Activated T-helper 9 cell treated with anti-CD3 and anti-CD28 coated beads, Interleukin-2, amount 50 U/mL, for 16 hours (primary cell): ENCODE results near the gene PRKN.

Experiments used
- DNase-seq: peaks from one replicate; pipeline ENCODE4 v3.0.0-alpha.2; 2020; ENCODE audit warnings: low read depth

Gene PRKN

DNA sequence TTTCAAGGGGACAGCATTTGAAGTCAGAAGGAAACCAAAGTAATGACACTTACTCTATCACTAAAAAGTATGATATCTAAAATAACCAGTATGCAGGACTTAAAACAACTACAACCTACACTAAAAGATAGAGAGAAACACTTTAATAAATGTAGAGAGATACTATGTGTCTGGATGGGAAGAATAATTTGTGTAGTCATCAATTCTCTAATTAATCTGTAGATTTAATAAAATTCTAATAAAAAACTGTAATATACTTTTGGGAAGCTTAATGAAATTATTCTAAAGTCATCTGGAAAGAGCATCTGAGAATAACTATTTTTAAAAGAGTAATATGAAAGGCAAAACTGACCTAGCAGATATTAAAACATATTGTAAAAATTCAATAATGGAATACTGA, 52.1 kb downstream of the PRKN start:
- no peak for DNase-seq

DNA sequence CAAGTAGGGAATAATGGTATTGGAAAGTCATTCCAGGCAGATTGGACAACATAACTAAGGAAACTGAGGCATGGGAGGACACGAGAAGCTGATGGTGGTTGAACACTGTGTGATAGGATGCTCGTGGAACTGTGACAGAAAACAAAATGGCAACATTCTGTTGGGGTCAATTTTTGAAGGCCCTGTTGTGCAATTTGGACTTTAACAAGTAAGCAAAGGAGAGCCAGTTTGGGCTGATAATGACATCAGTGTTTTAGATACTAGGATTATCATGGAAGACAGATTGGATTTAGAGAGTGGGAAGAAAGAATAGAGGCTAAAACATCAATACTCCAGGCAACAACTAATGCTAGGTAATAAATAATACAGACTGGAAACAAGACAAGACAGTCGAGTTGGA, 53.1 kb downstream of the PRKN start:
- no peak for DNase-seq

DNA sequence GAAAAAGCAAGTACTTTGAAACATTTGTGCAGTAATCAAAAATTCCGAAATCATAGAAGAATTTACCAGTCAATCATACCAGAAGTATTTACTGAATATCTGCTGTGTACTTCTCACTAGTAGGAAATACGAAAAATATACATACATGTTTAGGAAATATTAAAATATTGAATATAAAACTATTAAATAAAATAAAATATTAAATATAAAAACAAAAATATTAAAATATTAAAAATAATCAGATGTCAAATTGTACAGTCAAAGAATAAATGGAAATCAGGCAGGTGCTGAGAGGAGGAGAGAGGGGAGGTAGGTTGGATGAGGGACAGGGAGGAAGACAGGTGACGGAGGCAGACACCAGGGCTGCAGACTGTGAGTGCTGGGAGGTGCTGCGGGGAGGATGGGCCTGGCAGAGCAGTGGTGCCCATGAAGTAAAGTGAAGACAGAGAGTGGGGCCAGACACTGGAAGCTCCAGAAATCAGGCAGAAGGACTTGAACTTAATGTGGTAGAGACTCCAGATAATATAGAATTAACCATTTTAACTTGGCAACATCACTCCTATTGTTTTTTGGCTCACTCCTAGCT, 55.9 kb downstream of the PRKN start:
- no peak for DNase-seq

DNA sequence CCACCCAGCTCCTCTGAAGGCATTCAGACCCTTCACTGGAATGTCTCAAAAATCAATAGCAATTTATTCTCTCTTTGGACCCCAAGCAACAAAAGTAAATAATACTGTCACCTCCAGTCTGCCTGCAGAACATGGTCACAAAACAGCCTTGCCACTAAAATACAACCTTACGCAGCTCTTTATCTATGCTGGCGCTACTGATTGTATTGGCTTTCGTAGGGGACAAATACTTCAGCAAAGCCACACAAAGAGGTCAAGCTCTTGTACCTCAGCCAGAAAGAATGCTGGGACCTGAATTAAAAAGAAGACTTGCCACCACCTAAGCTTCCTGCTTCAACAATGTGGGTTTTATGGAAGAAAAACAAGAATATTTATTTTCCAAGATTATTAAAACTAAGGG, 57.2 kb downstream of the PRKN start:
- no peak for DNase-seq

DNA sequence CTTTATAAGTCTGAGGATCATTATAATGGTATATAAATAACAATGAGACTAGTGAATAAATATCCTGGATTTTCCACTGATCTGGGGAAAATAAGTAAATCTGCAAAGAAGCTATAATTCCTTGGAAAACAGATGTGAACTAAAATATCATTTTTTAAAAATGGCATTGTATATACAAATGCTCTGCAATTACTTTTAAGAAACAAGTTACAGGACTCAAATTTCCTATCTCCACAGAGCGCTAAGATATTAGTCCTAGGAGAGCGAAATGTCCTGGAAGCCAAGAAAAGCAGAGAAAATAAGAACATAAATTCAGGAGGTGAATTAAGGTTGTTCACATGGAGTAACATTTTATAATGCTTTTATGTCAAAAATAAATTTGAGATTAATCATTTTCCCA, 61.3 kb downstream of the PRKN start:
- DNase-seq, result no peak

DNA sequence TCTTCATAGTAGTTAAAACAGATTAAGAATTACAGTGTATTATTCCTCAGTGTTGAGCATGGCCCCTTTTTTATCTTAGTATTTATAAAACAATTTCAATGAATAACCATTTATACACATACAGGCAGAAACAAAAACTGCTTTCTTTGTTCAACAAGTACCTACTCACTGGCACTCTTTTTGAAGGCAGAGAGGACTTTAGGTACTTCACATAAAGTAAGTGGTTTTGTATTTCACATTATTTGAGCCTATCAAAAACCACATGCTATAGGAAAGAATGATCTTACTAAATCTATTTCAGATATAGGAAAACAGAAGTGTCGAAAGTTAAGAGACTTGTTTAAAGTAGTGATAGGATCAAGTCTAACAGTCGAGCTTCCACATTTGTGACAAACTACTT, 73.8 kb downstream of the PRKN start:
- DNase-seq, result no peak

DNA sequence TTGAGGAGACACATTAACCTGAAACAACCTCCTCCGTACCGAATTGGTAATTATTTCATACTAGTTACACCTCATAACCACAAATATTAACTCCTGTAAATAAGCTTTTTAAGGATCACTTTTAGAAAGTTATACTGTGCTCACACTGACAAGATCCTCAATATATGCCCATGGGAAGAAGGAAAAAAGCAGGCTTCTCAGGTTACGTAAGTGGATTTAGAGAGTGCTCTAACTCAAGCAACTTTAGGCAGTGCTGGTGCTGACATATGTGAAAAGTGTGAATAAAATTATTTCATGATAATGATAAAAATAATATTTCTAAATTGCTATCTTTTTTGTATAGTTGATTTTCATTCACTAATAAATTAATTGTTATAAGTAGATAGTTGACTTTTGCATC, 76.1 kb downstream of the PRKN start:
- no peak for DNase-seq

DNA sequence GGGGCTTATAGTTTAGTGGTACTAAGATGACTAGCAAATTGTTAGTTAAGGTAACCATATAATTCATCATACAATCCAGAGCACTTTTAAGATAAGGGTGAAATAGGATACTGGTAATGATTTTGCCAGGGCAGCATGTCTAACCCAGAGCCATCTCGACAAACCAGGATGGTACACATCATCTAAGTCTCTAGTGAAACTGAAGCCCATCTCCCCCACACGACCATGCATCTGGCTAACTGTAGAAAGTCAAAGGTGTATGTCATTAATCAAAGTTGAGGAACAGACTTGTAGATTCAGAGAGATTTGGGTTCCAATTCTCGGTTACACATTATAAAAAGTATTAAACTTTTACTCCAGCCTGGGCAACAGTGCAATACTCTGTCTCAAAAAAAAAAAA, 78.3 kb downstream of the PRKN start:
- no peak for DNase-seq

DNA sequence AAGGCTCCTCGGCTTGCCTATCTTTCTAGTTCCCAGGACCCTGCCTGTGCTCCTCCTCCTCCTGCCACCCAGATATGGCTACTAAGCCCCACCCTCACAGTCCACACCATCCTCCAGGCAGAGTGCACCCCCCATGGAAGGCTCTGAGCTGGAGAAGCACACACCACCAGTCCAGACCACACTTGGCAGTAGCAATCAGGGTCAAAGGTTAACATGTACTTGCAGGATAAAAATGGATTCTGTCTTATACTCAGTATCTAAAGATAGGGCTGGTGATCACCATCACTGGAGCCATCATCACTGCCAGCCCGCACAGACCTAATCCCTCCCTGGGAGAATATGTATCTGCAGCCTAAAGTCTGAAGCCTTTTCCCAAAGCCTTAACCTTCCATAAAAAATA, 83.4 kb downstream of the PRKN start:
- no peak for DNase-seq

DNA sequence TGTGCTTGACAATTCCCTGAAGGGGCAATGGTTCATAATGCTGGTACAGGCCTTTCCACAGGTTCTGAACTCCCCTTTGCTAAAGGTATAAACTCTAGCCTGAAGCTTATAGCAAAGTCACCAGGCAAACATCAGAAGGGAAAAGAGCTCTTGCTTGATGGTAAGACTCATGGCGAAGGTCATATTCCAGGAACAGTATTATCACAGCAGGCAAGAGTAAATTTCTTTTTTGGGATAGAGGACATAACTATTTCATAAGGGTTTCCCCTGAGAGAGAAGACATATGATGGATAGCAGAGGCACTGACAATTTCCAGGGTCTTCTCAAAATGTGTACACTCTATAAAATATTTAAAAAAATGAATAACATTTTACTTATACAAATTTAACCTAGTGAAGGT, 86.8 kb downstream of the PRKN start:
- no peak for DNase-seq

DNA sequence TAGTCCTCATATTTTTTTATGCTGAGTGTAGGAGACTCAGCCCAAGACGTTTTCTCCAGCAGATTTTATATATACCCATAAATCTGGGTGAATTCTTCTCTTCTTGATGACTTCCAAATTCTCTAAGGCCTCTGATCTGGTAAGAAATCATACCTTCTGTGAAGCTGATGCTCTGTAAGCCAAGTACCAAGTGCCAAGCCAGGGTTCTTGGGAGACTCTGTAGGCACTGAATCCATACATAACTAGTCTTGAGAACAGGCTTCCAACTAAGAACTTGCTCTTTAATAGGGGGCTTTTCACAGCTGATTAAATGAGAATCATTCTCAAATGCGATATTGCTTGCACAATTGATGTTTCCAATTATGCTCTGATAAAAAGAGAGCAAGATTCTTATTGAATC, 87.6 kb downstream of the PRKN start:
- no peak for DNase-seq

DNA sequence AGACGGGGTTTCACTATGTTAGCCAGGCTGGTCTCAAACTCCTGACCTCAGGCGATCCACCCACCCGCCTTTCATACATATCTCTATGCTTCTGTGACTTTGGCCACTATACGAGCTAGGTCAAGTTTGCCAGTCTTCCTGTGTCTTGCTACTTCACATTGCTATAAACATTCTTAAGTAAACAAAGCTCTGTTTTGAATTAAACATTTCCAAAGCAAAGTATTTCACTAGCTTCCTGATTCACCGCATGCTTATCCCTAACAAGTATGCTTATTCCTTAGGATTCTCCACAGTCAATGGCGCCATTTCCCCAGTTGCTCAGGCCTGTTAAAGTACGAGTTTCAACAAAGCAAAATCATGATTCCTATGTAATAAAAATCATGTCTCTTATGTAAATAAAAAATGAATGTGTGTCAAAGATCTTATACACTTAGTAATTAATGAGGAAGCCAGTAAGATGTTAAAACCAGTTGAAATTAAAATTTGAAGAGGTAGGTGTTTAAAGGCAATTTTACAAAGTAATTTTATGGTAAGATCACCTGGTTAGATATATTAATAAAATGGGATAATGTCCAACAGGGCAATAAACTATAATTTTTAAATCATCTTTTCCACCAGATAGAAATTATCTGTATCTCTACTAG, 88.5 kb downstream of the PRKN start:
- DNase-seq, result no peak

DNA sequence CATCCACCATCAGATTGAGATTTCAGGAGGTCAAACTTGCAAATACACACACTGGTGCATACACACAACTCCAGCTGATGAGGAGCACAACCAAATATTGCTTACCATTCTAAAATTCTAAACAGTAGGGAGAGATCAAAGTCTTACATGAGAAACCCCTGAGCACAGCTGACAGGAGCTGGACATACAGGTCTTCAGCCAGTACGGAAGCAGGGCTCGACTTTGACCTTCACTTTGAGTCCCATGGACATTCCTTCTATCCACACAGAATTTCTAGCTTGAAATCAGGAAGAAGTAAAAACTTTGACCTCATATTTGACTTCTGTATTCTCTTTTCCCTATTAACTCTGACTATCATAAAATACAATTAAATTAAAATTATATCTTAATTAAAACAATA, 90.2 kb downstream of the PRKN start:
- no peak for DNase-seq

DNA sequence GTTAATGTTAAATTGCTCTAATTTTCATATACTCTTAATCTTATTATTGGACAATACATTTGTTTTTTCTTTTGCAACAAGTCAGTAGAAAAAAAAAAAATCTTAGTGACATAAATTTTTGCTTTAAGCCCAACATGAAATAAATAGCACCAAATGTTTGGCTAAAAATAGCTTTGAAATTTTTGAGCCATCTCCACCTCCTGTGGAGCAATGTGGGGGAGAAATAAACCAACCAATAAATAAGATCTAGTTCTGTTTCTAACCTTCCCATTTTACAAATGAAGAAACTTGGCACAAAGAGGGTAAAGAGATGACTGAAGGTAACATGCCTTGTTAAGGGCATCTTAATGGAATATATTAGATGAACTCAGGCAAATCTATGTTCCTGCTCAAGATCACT, 91.4 kb downstream of the PRKN start:
- no peak for DNase-seq

DNA sequence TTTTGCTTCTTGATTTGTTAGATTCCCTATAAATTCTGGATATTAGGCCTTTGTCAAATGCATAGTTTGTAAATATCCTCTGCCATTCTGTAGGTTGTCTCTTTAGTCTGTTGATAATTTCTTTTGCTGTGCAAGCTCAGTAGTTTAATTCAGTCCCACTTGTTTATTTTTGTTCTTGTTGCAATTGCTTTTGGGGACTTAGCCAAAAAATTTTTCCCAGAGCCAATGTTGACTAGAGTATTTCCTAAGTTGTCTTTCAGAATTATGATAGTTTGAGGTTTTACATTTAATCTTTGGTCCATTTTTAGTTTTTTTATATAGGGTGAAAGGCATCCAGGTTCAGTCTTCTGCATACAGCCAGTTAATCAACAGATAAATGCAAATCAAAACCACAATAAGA, 96.0 kb downstream of the PRKN start:
- no peak for DNase-seq

DNA sequence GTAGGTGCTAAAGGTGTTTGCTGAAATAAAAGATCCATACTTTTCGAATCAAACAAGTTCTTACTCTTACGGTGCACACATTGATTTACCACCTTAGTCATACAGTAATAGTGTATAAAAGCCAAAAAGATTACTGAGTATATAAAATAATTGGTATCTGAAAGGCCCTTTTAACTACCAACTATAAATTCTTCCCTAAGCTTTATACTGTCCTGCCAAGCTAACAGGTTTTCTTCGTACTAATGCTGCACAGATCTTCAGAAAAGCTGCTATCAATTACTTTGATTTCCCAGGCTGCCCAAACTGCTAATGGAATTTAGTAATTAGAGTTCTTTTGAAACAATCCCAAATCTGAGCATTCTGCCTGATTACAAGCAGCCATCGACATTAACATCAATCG, 97.5 kb downstream of the PRKN start:
- no peak for DNase-seq

DNA sequence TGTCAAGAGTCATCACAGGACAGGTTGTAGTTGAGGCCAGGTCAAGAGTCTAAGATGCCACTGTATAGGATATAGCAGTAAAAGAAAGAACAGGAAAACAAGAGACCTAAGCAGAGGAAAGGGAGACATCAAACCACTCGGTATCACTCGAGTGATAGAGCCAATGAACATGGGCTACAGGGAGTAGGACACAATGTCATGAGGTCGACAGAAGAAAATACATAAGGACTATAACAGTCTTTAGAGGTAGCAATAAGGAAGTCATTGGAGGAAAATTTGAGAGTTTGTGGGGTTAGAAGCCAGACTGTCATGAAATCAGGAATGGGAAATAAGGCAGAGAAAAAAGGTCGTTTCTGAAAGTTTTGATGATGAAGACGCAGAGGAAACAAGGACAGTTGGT, 99.7 kb downstream of the PRKN start:
- DNase-seq, result no peak

DNA sequence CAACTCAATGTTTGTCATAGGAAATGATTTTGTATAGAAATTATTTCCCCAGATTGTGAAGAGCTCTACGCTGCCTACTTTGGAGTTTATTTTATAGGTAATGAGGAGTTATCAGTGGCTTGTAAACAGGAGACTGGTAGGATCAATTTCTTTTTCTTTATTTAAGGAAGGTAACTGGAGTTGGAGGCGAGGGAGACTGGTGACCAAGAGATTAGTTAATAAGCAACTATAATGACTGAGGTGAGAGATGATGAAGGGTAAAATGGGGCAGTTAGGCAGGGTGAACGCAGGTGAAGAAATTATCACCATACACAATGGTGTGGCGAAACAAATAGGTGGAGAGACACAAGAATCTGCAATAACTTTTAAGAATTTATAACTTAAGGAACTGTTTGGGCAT, 100.2 kb downstream of the PRKN start:
- no peak for DNase-seq

DNA sequence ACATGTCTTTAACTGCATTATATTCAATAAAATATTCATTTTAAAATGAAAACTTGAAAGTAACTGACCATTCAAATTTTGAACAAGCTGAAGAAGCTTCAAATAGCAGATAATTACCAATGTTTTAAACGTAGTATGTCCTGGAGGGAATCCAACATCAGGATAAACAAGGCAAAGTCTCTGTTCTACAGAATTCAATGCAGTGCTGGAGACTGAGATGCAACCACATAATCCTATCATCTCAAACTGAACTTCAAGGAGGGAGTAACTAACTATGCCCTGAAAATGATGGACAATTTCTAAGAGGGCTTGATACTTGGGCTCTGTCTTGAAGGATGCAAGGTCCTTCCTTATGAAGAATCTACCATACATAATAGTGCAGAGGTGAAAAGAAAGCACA, 100.7 kb downstream of the PRKN start:
- DNase-seq, result no peak

DNA sequence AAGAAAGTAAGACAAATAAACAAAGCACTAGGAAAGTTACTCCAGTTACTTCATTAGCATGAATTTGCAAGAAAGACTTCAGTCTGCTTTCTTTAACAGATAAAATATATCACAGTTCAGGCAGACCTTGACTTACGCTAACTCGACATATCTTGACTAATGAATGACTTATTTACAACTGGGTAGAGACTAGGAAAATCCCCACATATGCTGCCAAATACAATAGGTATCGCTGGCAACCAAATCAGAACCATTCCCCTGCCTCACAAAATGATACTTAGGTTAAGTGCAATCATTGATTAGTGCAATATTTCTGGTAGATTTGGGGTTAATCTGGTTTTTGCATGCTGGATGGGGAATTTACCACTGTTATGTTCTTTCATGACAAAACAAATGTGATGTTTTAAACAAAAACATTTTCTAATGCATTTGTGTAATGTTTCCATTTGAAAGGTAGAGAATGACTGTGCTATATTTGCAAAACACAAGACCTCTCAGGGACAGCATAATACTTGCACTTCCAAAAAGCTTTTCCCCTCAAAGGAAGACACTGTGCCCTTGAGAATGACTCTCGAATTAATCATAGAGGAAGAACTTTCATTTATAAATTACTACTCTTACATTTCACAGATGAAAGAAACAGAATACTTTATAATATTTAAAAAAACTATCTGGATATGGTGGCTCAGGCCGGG, 101.6 kb downstream of the PRKN start:
- no peak for DNase-seq

DNA sequence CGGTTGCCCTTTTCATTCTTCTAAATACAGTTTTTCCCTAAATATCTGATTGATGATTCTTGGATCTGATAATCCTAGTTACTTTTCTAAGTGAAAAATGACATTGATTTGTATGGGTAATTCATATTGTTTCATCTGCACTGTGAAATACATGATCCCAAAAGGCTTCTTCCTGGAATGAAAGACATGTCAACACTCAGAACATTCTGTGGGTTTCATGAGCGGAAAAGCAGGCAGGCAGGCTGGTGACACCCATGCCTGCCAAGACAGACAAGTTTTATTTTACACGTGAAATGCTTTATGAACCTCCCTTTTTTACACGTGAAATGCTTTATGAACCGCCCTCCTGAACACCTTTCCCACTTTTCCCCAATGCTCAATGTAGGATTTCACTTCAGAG, 105.0 kb downstream of the PRKN start:
- no peak for DNase-seq

DNA sequence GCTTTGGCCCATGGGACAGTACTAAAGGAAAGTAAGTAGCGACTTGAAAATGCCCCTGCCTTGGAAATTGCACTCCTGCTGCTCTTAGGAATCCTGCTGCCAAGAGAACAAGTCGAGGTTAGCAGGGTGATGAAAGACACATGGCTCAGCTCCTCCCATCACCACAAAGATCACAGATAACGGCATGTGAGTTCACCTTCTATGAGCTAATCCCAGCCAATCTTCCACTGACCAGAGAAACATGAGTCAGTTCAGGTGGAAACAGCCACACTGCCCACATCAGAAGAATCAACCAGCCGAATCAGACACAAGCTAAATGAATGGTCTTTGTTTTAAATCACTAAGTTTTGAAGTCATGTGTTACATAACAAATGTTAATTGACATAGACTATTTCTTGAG, 106.3 kb downstream of the PRKN start:
- no peak for DNase-seq

DNA sequence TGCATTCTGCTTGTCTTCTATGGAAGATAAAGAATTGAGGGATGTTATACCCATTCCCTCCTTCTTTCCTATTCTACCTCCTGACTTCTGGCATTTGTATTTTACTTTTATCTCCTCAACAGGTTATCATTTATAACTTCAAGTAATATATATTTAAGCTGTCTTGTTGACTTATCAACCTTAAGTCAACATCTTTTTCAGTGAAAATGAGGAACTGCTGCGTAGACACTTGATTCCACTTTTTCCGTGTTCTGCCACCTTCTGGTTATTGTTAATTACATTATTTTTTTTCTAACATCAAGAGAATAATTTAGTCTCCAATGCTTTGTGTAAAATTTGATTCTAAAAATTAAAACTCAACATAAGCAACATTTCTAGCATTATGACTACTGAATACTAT, 107.5 kb downstream of the PRKN start:
- DNase-seq, result no peak

DNA sequence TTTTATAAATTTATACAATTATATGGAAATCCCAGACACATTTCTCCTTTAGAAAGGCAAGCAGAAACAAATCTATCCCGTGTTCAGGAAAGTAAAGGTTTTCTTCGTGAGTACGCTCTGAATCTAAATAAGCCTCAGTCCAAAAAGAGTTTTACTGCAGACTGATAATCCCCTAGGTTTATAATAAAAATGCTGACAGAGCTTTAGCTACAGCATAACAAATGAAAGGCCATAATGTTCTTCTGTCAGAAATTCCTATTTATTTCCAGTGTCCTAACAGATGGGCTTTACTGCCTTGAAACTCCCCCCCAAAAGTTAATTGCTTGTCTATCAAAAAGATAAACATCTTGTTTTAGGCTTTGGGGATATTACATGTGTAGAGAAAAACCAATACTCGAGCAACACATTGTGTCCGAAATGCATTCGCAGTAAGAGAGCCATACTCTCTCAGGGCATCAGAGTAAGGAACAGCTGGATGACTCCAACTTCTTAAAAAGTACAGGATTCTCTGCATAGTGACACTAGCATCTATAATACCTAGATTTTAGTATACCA, 109.0 kb downstream of the PRKN start:
- no peak for DNase-seq
